Breast epithelium (tissue), 4 donors: Measurements from ENCODE around the gene POLQ. TPM values are rescaled to one million over a fixed set of nuclear protein-coding genes. Genes with fewer than 3 reads are reported as not detected.
"Not testable (repeated sequence)": the region's sequence is repeated elsewhere in the genome, so short reads cannot be mapped to it uniquely, and the experiment has no call there.

Experiments
- DNase-seq, 2 donors: peaks; one replicate each; pipeline ENCODE4 v3.0.0-alpha.2; 2019; ENCODE audit warnings: low spot score in 2 of 2
- H3K27ac ChIP-seq, 2 donors: fragments of 200-600 bp; sonication (generic) in 1 of 2; one replicate each; pipeline ENCODE4 v1.5.1; 2016 to 2019; ENCODE audit warnings: mild to moderate bottlenecking in 1 of 2
- H3K27me3 ChIP-seq, 2 donors: fragments of 200-600 bp; sonication (generic) in 1 of 2; one replicate each; pipeline versions ENCODE4 v1.5.1 to v1.6.0; 2017 to 2019; ENCODE audit warnings: control low read depth in 1 of 2, mild to moderate bottlenecking in 1 of 2
- H3K36me3 ChIP-seq: fragments of 200-600 bp; one replicate; pipeline ENCODE4 v1.5.1; 2019
- H3K4me1 ChIP-seq, 2 donors: fragments of 200-600 bp; sonication (generic); one replicate each; pipeline ENCODE4 v1.5.1; 2016 to 2019; ENCODE audit warnings: control low read depth in 1 of 2
- H3K4me3 ChIP-seq, 3 donors: fragments of 200-600 bp; sonication (generic); 1 replicate in 2 of 3; 2 replicates in 1 of 3; pipeline ENCODE4 v1.5.1; 2016 to 2019; ENCODE audit warnings: mild to moderate bottlenecking in 3 of 3, moderate library complexity in 2 of 3
- H3K9me3 ChIP-seq, 2 donors: fragments of 200-600 bp; sonication (generic) in 1 of 2; one replicate each; pipeline ENCODE4 v1.5.1; 2016 to 2019; ENCODE audit warnings: control low read depth in 1 of 2
- CTCF ChIP-seq, 3 donors: fragments of 450-650 bp; IDR thresholded peaks; one replicate each; pipeline ENCODE4 v1.5.1; 2016 to 2017; ENCODE audit warnings: antibody characterized with exemption in 3 of 3, mild to moderate bottlenecking in 3 of 3, moderate library complexity in 3 of 3
- POLR2A ChIP-seq: fragments of 450-650 bp; IDR thresholded peaks from one replicate; pipeline ENCODE4 v1.6.1; 2016; ENCODE audit warnings: antibody characterized with exemption, mild to moderate bottlenecking, moderate library complexity
- POLR2AphosphoS5 ChIP-seq, 3 donors: sonication (generic); formaldehyde crosslinking; IDR thresholded peaks; one replicate each; pipeline ENCODE4 v1.6.1; 2017; ENCODE audit warnings: antibody characterized with exemption in 3 of 3
- intact Hi-C: fragments of 100-400 bp; cut with DNase I; formaldehyde crosslinking; loops from one replicate; pipeline ENCODE4 v1.15.1; 2023; ENCODE audit warnings: low total_unique reads
- total RNA-seq, 3 donors: library from RNA; depleted of rRNA; stranded (reverse); fragments of >200 nt; gene quantifications; one replicate each; pipeline ENCODE4 v1.1.0, GENCODE V29; 2016

POLQ gene
- total RNA-seq, 3 donors from 2014 or later: under 0.01 to 0.64 (median 0.29) TPM

- intact Hi-C loops: no loop called here
- H3K36me3 ChIP-seq: no peaks in the 10 kb centered on the region
- H3K4me3 ChIP-seq: no peak overlapping the region
- no peak for TF ChIP-seq POLR2A
- no peak for TF ChIP-seq POLR2AphosphoS5 (IDR thresholded peaks at IDR 0.05)
- no peak for TF ChIP-seq CTCF (IDR thresholded peaks at IDR 0.05)
- no peak overlapping the region for H3K27ac ChIP-seq
- no peaks in the 10 kb centered on the region for H3K9me3 ChIP-seq
- H3K4me1 ChIP-seq: no peaks in the 10 kb centered on the region
- no peak for DNase-seq
- H3K27me3 ChIP-seq: no peaks in the 10 kb centered on the region
These were observed 130.9 kb downstream of the POLQ start for GRCh38 chr3:121414924-121415323.

GRCh38 chr3:121411523-121411922 lies 134.3 kb downstream of the POLQ start:
- H3K4me3 ChIP-seq: no peak overlapping the region
- no peaks in the 10 kb centered on the region for H3K9me3 ChIP-seq
- TF ChIP-seq POLR2AphosphoS5 (IDR thresholded peaks at IDR 0.05): no peak
- no peak for TF ChIP-seq POLR2A
- TF ChIP-seq CTCF (IDR thresholded peaks at IDR 0.05): no peak
- no peak for DNase-seq
- no peaks in the 10 kb centered on the region for H3K36me3 ChIP-seq
- H3K27me3 ChIP-seq: no peaks in the 10 kb centered on the region
- no peaks in the 10 kb centered on the region for H3K4me1 ChIP-seq
- no peak overlapping the region for H3K27ac ChIP-seq
- intact Hi-C loops: no loop called here

GRCh38 chr3:121405631-121406030 lies 140.2 kb downstream of the POLQ start:
- H3K36me3 ChIP-seq: no peaks in the 10 kb centered on the region
- no peaks in the 10 kb centered on the region for H3K27me3 ChIP-seq
- no peaks in the 10 kb centered on the region for H3K9me3 ChIP-seq
- H3K4me3 ChIP-seq: no peak overlapping the region
- no peaks in the 10 kb centered on the region for H3K4me1 ChIP-seq
- DNase-seq: no peak
- intact Hi-C loops: no loop called here
- no peak overlapping the region for H3K27ac ChIP-seq
- no peak for TF ChIP-seq POLR2AphosphoS5 (IDR thresholded peaks at IDR 0.05)
- TF ChIP-seq POLR2A: no peak
- no peak for TF ChIP-seq CTCF (IDR thresholded peaks at IDR 0.05)

- Histone ChIP-seq H3K4me3 (no peak overlapping the region), H3K4me1 (no peaks in the 10 kb centered on the region), H3K36me3 (no peaks in the 10 kb centered on the region), H3K27me3 (no peaks in the 10 kb centered on the region), H3K27ac (no peak overlapping the region), H3K9me3 (peaks cover 0 to 5% of the 10 kb centered on the region in 2 donors)
- DNase-seq: no peak
- intact Hi-C loops: no loop called here
- TF ChIP-seq CTCF (IDR thresholded peaks at IDR 0.05) (no peak), POLR2AphosphoS5 (IDR thresholded peaks at IDR 0.05) (no peak)
These were observed 146.0 kb downstream of the POLQ start for GRCh38 chr3:121399820-121400219.

DNA sequence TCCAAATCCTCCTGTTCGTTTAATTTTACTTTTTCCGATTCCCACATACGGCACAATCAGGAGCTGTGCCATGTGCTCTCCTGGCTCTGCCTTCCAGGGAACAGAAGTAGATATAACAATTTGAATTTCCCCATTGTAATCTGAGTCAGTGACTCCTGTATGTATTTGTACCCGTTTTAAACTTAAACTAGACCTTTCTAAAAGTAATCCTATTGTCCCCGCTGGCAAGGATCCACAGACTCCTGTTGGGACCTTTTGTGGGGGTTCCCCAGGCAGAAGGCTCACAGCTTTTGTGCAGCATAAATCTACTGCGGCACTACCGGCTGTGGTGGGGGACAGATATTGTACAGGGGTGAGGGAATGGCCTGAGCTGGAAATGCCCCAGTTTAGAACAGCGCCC lies 147.7 kb downstream of the POLQ start:
- H3K27me3 ChIP-seq, intact Hi-C loops, H3K36me3 ChIP-seq, H3K27ac ChIP-seq, H3K4me3 ChIP-seq, H3K4me1 ChIP-seq, DNase-seq: not testable (repeated sequence)
- H3K9me3 ChIP-seq: peaks cover 0 to 12% of the 10 kb centered on the region in 2 donors

DNA sequence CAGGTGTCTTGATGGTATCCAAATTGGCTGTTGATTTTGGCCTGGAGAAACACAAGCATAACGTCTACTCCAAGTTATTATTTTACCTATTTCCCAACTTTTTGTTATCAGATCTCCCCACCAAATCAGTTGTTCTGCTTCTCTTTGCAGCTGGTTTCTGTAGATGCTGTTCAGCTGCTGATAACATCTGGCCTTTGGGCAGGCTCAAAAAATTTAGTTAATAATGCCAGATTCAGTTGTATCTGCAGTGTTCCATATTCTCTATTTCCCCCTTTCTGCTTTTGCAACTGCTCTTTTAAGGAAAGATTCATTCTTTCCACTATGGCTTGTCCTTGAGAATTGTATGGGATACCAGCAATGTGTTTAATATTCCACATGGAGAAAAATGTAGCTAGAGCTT lies 149.8 kb downstream of the POLQ start:
- intact Hi-C loops, H3K27ac ChIP-seq, H3K27me3 ChIP-seq, H3K4me1 ChIP-seq, H3K36me3 ChIP-seq, DNase-seq, H3K4me3 ChIP-seq: not testable (repeated sequence)
- H3K9me3 ChIP-seq: peaks cover 0 to 15% of the 10 kb centered on the region in 2 donors

GRCh38 chr3:121388308-121388707 lies 157.5 kb downstream of the POLQ start:
- H3K27ac ChIP-seq, intact Hi-C loops, DNase-seq, H3K36me3 ChIP-seq, H3K4me3 ChIP-seq, H3K9me3 ChIP-seq, H3K27me3 ChIP-seq, H3K4me1 ChIP-seq: not testable (repeated sequence)
